Skeletal muscle satellite cell (primary cell): ENCODE measurements around the gene GOLGA6A.

Source experiments
- H3K27me3 ChIP-seq: 2 replicates; pipeline ENCODE4 v1.7.0; 2013; ENCODE audit warnings: low read length; ENCODE audit not compliant: control insufficient read depth, insufficient read depth
- H3K36me3 ChIP-seq: 2 replicates; pipeline ENCODE4 v1.7.0; 2013; ENCODE audit warnings: mild to moderate bottlenecking, control low read depth, low read length; ENCODE audit not compliant: insufficient read depth
- H3K4me1 ChIP-seq: 2 replicates; pipeline ENCODE4 v1.7.0; 2013; ENCODE audit warnings: low read length; ENCODE audit not compliant: control insufficient read depth, insufficient read depth
- H3K4me2 ChIP-seq: 2 replicates; pipeline ENCODE4 v1.7.0; 2013; ENCODE audit warnings: mild to moderate bottlenecking, low read length
- H3K4me3 ChIP-seq: 2 replicates; pipeline ENCODE4 v1.7.0; 2013; ENCODE audit warnings: low read length
- H3K9ac ChIP-seq: 2 replicates; pipeline ENCODE4 v1.7.0; 2013; ENCODE audit warnings: mild to moderate bottlenecking, low read depth, low read length, moderate library complexity
- H3K9me3 ChIP-seq: replicated peaks from 2 replicates; pipeline ENCODE4 v1.7.0; 2013; ENCODE audit warnings: mild to moderate bottlenecking, control low read depth, low read length

The GOLGA6A gene

GRCh38 chr15:74046275-74046674, 36.1 kb downstream of the GOLGA6A start:
- Histone ChIP-seq H3K27me3 (no peaks in the 10 kb centered on the region), H3K9me3 (no peaks in the 10 kb centered on the region), H3K9ac (no peak overlapping the region), H3K36me3 (no peaks in the 10 kb centered on the region), H3K4me1 (peaks cover 21% of the 10 kb centered on the region), H3K4me2 (no peak overlapping the region), H3K4me3 (no peak overlapping the region)

GRCh38 chr15:74045636-74046274, 36.6 kb downstream of the GOLGA6A start:
- Histone ChIP-seq H3K4me1 (peaks cover 22% of the 10 kb centered on the region), H3K36me3 (no peaks in the 10 kb centered on the region)

GRCh38 chr15:74045184-74045583, 37.2 kb downstream of the GOLGA6A start:
- H3K4me3 ChIP-seq, result no peak overlapping the region
- no peaks in the 10 kb centered on the region for H3K27me3 ChIP-seq
- H3K4me1 ChIP-seq, result peaks cover 22% of the 10 kb centered on the region
- no peak overlapping the region for H3K9ac ChIP-seq
- H3K4me2 ChIP-seq, result no peak overlapping the region
- H3K36me3 ChIP-seq, result no peaks in the 10 kb centered on the region
- H3K9me3 ChIP-seq, result no peaks in the 10 kb centered on the region

More at GRCh38 chr15:74045636-74046274, 36.6 kb downstream of the GOLGA6A start:
- Histone ChIP-seq H3K9ac (no peak overlapping the region), H3K27me3 (no peaks in the 10 kb centered on the region), H3K4me2 (no peak overlapping the region), H3K4me3 (no peak overlapping the region), H3K9me3 (no peaks in the 10 kb centered on the region)

- Histone ChIP-seq H3K4me3 (no peak overlapping the region), H3K27me3 (no peaks in the 10 kb centered on the region), H3K9ac (no peak overlapping the region), H3K4me1 (peaks cover 25% of the 10 kb centered on the region), H3K36me3 (no peaks in the 10 kb centered on the region), H3K9me3 (no peaks in the 10 kb centered on the region), H3K4me2 (no peak overlapping the region)
Observed at GRCh38 chr15:74044267-74045110, 37.9 kb downstream of the GOLGA6A start.

- no peak overlapping the region for H3K4me3 ChIP-seq
- no peaks in the 10 kb centered on the region for H3K27me3 ChIP-seq
- H3K36me3 ChIP-seq, result no peaks in the 10 kb centered on the region
- H3K9ac ChIP-seq, result no peak overlapping the region
- no peaks in the 10 kb centered on the region for H3K9me3 ChIP-seq
- peaks cover 32% of the 10 kb centered on the region for H3K4me1 ChIP-seq
- no peak overlapping the region for H3K4me2 ChIP-seq
Observed at GRCh38 chr15:74043425-74044266, 38.7 kb downstream of the GOLGA6A start.

GRCh38 chr15:74042603-74043424, 39.5 kb downstream of the GOLGA6A start:
- H3K4me2 ChIP-seq, result no peak overlapping the region
- no peak overlapping the region for H3K9ac ChIP-seq
- no peaks in the 10 kb centered on the region for H3K27me3 ChIP-seq
- no peaks in the 10 kb centered on the region for H3K36me3 ChIP-seq
- H3K4me3 ChIP-seq, result no peak overlapping the region
- no peaks in the 10 kb centered on the region for H3K9me3 ChIP-seq
- peaks cover 29% of the 10 kb centered on the region for H3K4me1 ChIP-seq

- Histone ChIP-seq H3K9me3 (no peaks in the 10 kb centered on the region), H3K27me3 (no peaks in the 10 kb centered on the region), H3K4me1 (peaks cover 29% of the 10 kb centered on the region), H3K9ac (no peak overlapping the region), H3K4me2 (no peak overlapping the region), H3K4me3 (no peak overlapping the region), H3K36me3 (peaks cover 8% of the 10 kb centered on the region)
Observed at GRCh38 chr15:74041777-74042435, 40.4 kb downstream of the GOLGA6A start.

- no peak overlapping the region for H3K4me3 ChIP-seq
- peaks cover 12% of the 10 kb centered on the region for H3K36me3 ChIP-seq
- H3K9ac ChIP-seq, result peak overlapping the region; percentile 19
- no peak overlapping the region for H3K4me2 ChIP-seq
- H3K9me3 ChIP-seq, result no peaks in the 10 kb centered on the region
- H3K4me1 ChIP-seq, result peaks cover 29% of the 10 kb centered on the region
- H3K27me3 ChIP-seq, result no peaks in the 10 kb centered on the region
Observed at GRCh38 chr15:74041311-74041756, 41.0 kb downstream of the GOLGA6A start.

GRCh38 chr15:74040109-74040850, 42.1 kb downstream of the GOLGA6A start:
- Histone ChIP-seq H3K36me3 (peaks cover 21% of the 10 kb centered on the region), H3K9ac (no peak overlapping the region), H3K4me1 (peaks cover 29% of the 10 kb centered on the region), H3K4me2 (peak overlapping the region; percentile 13), H3K27me3 (no peaks in the 10 kb centered on the region), H3K9me3 (no peaks in the 10 kb centered on the region), H3K4me3 (no peak overlapping the region)

GRCh38 chr15:74039656-74040010, 42.7 kb downstream of the GOLGA6A start:
- H3K9ac ChIP-seq, result no peak overlapping the region
- H3K9me3 ChIP-seq, result no peaks in the 10 kb centered on the region
- no peak overlapping the region for H3K4me2 ChIP-seq
- H3K36me3 ChIP-seq, result peaks cover 24% of the 10 kb centered on the region
- H3K4me3 ChIP-seq, result no peak overlapping the region
- H3K27me3 ChIP-seq, result no peaks in the 10 kb centered on the region
- peaks cover 29% of the 10 kb centered on the region for H3K4me1 ChIP-seq
